H1 (cell line): Measurements from ENCODE around the gene BRAP. TPM values are rescaled to one million over a fixed set of nuclear protein-coding genes. Genes with fewer than 3 reads are reported as not detected.

ENCODE experiments used
- HDAC2 ChIP-seq, 2 experiments: fragments of 300-600 bp in 1 of 2; sonication (generic) in 1 of 2; IDR thresholded peaks; 2 replicates each; pipeline ENCODE4 v1.6.1; 2011 to 2012; ENCODE audit warnings: low read depth in 2 of 2, low read length in 2 of 2, mild to moderate bottlenecking in 2 of 2, moderate library complexity in 2 of 2, borderline replicate concordance in 1 of 2, inconsistent platforms in 1 of 2
- JUND ChIP-seq: IDR thresholded peaks from 2 replicates; pipeline ENCODE4 v1.6.1; 2011; ENCODE audit warnings: mild to moderate bottlenecking, improper control_type of control experiment, low read length
- RAD21 ChIP-seq, 2 experiments: IDR thresholded peaks in 1 of 2; conservative IDR thresholded peaks in 1 of 2; 2 replicates each; pipeline ENCODE4 v1.6.1; 2011; ENCODE audit warnings: low read depth in 2 of 2, low read length in 2 of 2, improper control_type of control experiment in 1 of 2, inconsistent platforms in 1 of 2, mild to moderate bottlenecking in 1 of 2, moderate library complexity in 1 of 2
- SIN3A ChIP-seq, 2 experiments: IDR thresholded peaks in 1 of 2; conservative IDR thresholded peaks in 1 of 2; 2 replicates each; pipeline ENCODE4 v1.6.1; 2011 to 2012; ENCODE audit warnings: low read length in 2 of 2, improper control_type of control experiment in 1 of 2, low read depth in 1 of 2, mild to moderate bottlenecking in 1 of 2
- SIRT6 ChIP-seq: IDR thresholded peaks from one replicate; pipeline ENCODE4 v1.7.1; 2012; ENCODE audit warnings: low read length, inconsistent platforms
- TBP ChIP-seq: IDR thresholded peaks from 2 replicates; pipeline ENCODE4 v1.6.1; 2011; ENCODE audit warnings: low read depth, low read length, improper control_type of control experiment
- ZNF274 ChIP-seq: IDR thresholded peaks from 2 replicates; pipeline ENCODE4 v1.7.0; 2012; ENCODE audit warnings: low read length, borderline replicate concordance; ENCODE audit errors: extremely low read depth
- polyA plus RNA-seq, 7 experiments: library from polyadenylated mRNA; depleted of rRNA in 3 of 7; stranded (reverse) in 5 of 7; unstranded in 2 of 7; fragments of >200 nt in 5 of 7; fragments of 200-250 nt in 2 of 7; gene quantifications; 1 replicate in 5 of 7; 2 replicates in 1 of 7; 4 replicates in 1 of 7; pipeline versions ENCODE4 v1.2.1 to v1.2.3, GENCODE V29; 2011 to 2013; ENCODE audit warnings: missing spikeins in 2 of 7, mixed read lengths in 2 of 7
- total RNA-seq: library from RNA; stranded (reverse); fragmentation: NEBNext Ultra II Directional; extraction: Animal tissue kit (Norgen Biotek cat#: 25700); gene quantifications from 2 replicates; pipeline ENCODE4 v1.2.1, GENCODE V29; 2021
- TF ChIP-seq, protein P1 (sequence below): fragments of 300-600 bp; sonication (generic); IDR thresholded peaks from 2 replicates; pipeline ENCODE4 v1.7.1; 2012; ENCODE audit warnings: low read length, moderate library complexity, mild to moderate bottlenecking, inconsistent platforms; ENCODE audit not compliant: insufficient replicate concordance

BRAP gene
- total and polyA plus RNA-seq, 2 of the 8 experiments (the other 6 are each of a cell fraction or from before 2014, with no cell fraction given): 12.8 to 22.2 TPM

DNA sequence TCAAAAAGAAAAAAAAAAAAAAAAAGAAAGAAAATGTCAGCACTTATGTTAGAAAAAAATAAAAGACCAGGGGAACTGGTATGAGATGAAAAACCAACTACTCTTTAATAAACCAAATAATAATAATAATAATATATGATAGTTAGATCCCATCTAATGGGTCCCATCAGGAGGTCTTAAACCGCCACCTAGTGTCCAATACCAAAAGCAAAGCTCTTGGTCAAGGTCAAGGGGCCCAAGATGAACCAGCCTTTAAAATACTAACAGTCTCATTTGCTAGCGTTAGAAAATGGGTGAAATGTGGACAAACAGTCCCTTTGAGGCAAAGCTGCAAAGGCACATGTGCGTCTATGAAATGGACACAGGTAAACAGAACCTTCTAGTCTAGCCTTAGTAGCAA is 12.3 kb downstream of the BRAP start (continued):
- TF ChIP-seq, protein P1, sequence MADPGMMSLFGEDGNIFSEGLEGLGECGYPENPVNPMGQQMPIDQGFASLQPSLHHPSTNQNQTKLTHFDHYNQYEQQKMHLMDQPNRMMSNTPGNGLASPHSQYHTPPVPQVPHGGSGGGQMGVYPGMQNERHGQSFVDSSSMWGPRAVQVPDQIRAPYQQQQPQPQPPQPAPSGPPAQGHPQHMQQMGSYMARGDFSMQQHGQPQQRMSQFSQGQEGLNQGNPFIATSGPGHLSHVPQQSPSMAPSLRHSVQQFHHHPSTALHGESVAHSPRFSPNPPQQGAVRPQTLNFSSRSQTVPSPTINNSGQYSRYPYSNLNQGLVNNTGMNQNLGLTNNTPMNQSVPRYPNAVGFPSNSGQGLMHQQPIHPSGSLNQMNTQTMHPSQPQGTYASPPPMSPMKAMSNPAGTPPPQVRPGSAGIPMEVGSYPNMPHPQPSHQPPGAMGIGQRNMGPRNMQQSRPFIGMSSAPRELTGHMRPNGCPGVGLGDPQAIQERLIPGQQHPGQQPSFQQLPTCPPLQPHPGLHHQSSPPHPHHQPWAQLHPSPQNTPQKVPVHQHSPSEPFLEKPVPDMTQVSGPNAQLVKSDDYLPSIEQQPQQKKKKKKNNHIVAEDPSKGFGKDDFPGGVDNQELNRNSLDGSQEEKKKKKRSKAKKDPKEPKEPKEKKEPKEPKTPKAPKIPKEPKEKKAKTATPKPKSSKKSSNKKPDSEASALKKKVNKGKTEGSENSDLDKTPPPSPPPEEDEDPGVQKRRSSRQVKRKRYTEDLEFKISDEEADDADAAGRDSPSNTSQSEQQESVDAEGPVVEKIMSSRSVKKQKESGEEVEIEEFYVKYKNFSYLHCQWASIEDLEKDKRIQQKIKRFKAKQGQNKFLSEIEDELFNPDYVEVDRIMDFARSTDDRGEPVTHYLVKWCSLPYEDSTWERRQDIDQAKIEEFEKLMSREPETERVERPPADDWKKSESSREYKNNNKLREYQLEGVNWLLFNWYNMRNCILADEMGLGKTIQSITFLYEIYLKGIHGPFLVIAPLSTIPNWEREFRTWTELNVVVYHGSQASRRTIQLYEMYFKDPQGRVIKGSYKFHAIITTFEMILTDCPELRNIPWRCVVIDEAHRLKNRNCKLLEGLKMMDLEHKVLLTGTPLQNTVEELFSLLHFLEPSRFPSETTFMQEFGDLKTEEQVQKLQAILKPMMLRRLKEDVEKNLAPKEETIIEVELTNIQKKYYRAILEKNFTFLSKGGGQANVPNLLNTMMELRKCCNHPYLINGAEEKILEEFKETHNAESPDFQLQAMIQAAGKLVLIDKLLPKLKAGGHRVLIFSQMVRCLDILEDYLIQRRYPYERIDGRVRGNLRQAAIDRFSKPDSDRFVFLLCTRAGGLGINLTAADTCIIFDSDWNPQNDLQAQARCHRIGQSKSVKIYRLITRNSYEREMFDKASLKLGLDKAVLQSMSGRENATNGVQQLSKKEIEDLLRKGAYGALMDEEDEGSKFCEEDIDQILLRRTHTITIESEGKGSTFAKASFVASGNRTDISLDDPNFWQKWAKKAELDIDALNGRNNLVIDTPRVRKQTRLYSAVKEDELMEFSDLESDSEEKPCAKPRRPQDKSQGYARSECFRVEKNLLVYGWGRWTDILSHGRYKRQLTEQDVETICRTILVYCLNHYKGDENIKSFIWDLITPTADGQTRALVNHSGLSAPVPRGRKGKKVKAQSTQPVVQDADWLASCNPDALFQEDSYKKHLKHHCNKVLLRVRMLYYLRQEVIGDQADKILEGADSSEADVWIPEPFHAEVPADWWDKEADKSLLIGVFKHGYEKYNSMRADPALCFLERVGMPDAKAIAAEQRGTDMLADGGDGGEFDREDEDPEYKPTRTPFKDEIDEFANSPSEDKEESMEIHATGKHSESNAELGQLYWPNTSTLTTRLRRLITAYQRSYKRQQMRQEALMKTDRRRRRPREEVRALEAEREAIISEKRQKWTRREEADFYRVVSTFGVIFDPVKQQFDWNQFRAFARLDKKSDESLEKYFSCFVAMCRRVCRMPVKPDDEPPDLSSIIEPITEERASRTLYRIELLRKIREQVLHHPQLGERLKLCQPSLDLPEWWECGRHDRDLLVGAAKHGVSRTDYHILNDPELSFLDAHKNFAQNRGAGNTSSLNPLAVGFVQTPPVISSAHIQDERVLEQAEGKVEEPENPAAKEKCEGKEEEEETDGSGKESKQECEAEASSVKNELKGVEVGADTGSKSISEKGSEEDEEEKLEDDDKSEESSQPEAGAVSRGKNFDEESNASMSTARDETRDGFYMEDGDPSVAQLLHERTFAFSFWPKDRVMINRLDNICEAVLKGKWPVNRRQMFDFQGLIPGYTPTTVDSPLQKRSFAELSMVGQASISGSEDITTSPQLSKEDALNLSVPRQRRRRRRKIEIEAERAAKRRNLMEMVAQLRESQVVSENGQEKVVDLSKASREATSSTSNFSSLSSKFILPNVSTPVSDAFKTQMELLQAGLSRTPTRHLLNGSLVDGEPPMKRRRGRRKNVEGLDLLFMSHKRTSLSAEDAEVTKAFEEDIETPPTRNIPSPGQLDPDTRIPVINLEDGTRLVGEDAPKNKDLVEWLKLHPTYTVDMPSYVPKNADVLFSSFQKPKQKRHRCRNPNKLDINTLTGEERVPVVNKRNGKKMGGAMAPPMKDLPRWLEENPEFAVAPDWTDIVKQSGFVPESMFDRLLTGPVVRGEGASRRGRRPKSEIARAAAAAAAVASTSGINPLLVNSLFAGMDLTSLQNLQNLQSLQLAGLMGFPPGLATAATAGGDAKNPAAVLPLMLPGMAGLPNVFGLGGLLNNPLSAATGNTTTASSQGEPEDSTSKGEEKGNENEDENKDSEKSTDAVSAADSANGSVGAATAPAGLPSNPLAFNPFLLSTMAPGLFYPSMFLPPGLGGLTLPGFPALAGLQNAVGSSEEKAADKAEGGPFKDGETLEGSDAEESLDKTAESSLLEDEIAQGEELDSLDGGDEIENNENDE: no peak
- no peak for TF ChIP-seq SIRT6
- no peak for TF ChIP-seq SIN3A (conservative IDR thresholded peaks at IDR 0.05 in 1 of 2, IDR thresholded peaks at IDR 0.05 in 1 of 2; ENCODE audit: low read depth in 1 of 2, low read length in 2 of 2)
- TF ChIP-seq HDAC2 (IDR thresholded peaks at IDR 0.05; ENCODE audit: borderline replicate concordance in 1 of 2, low read depth in 2 of 2, low read length in 2 of 2): no peak
- no peak for TF ChIP-seq JUND
- no peak for TF ChIP-seq TBP
- no peak for TF ChIP-seq ZNF274
- peak; percentile 62 to 67 for TF ChIP-seq RAD21 (IDR thresholded peaks at IDR 0.05 in 1 of 2, conservative IDR thresholded peaks at IDR 0.05 in 1 of 2; ENCODE audit: low read depth in 2 of 2, low read length in 2 of 2)
- TF ChIP-seq, all 59 proteins: peak for 2
